HCT116 (cell line): Measurements from ENCODE around the gene FAM111A. TPM values are rescaled to one million over a fixed set of nuclear protein-coding genes. Genes with fewer than 3 reads are reported as not detected.
A peak's percentile ranks its signal among the peaks of the same experiment; 100 is the strongest.

ENCODE experiments used
- ATAC-seq: fragments of 200-7000 bp; cut with Tn5 transposase; 2 replicates; pipeline ENCODE4 v1.9.1; 2020; ENCODE audit warnings: mild to moderate bottlenecking, moderate library complexity
- BruUV-seq: library from RNA; stranded (reverse); fragments of 400-500 nt; replicated peaks from 2 replicates; lab custom pipeline; 2021; lab: Mats Ljungman, UMichigan
- CTCF ChIA-PET: fragments of 300-600 bp; sonication (Branson Sonifier 250); formaldehyde crosslinking; loops from one replicate; lab custom pipeline; 2021; ENCODE audit warnings: antibody characterized with exemption; lab: Charles Lee
- POLR2A ChIA-PET: fragments of 300-600, 350-600 bp; sonication (Branson Sonifier 250); formaldehyde crosslinking; loops from one replicate; lab custom pipeline; 2021; ENCODE audit warnings: antibody characterized with exemption; lab: Charles Lee
- RAD21 ChIA-PET, 2 experiments: fragments of 300-600 bp; sonication (Branson Sonifier 250); formaldehyde crosslinking; loops; one replicate each; lab custom pipeline; 2023; ENCODE audit warnings: low total read pairs in 2 of 2; ENCODE audit not compliant: uncharacterized antibody in 2 of 2, unreplicated experiment in 2 of 2, low non-redundant PET in 1 of 2; lab: Charles Lee
- DNase-seq: peaks from one replicate; pipeline ENCODE4 v3.0.0-alpha.2; 2010; ENCODE audit warnings: low read depth, low spot score
- H2AFZ ChIP-seq: fragments of 200-600 bp; shearing (Covaris generic), sonication (generic); 2 replicates; pipeline ENCODE4 v1.6.1; 2017; ENCODE audit warnings: low read depth, mixed run types, mixed read lengths, antibody characterized with exemption, low read length; ENCODE audit not compliant: poor library complexity, severe bottlenecking
- H3K27ac ChIP-seq: 2 replicates; pipeline ENCODE4 v1.5.1; 2012; ENCODE audit warnings: low read depth, low read length
- H3K27me3 ChIP-seq: fragments of 200-600 bp; sonication (generic); 2 replicates; pipeline ENCODE4 v1.6.1; 2016; ENCODE audit warnings: mixed run types, low read length, mixed read lengths; ENCODE audit not compliant: insufficient read depth
- H3K36me3 ChIP-seq, 2 experiments: fragments of 200-500 bp in 1 of 2; fragments of 200-600 bp in 1 of 2; sonication (Bioruptor generic) in 1 of 2; sonication (generic) in 1 of 2; 2 replicates each; pipeline versions ENCODE4 v1.5.1 to v1.6.1; 2014 to 2016; ENCODE audit warnings: low read length in 2 of 2, inconsistent platforms in 1 of 2, mixed read lengths in 1 of 2, mixed run types in 1 of 2; ENCODE audit not compliant: insufficient read depth in 2 of 2, control insufficient read depth in 1 of 2
- H3K4me1 ChIP-seq, 2 experiments: fragments of 200-600 bp in 1 of 2; sonication (generic) in 1 of 2; 2 replicates each; pipeline versions ENCODE4 v1.5.1 to v1.6.1; 2012 to 2017; ENCODE audit warnings: low read length in 2 of 2, inconsistent platforms in 1 of 2, mild to moderate bottlenecking in 1 of 2, mixed read lengths in 1 of 2, mixed run types in 1 of 2, moderate library complexity in 1 of 2; ENCODE audit not compliant: insufficient read depth in 2 of 2, control insufficient read depth in 1 of 2
- H3K4me2 ChIP-seq: fragments of 200-600 bp; sonication (generic); 2 replicates; pipeline ENCODE4 v1.6.1; 2017; ENCODE audit warnings: mixed run types, low read length, mixed read lengths
- H3K4me3 ChIP-seq, 2 experiments: fragments of 200-600 bp in 1 of 2; sonication (generic) in 1 of 2; replicated peaks in 1 of 2; 2 replicates each; pipeline ENCODE4 v1.5.1; 2011 to 2016; ENCODE audit warnings: low read length in 2 of 2, control low read depth in 1 of 2, low read depth in 1 of 2, mild to moderate bottlenecking in 1 of 2, mixed read lengths in 1 of 2, mixed run types in 1 of 2
- H3K79me2 ChIP-seq: fragments of 200-600 bp; sonication (generic); 2 replicates; pipeline ENCODE4 v1.6.1; 2017; ENCODE audit warnings: mild to moderate bottlenecking, mixed run types, low read length, moderate library complexity, mixed read lengths; ENCODE audit not compliant: insufficient read depth
- H3K9ac ChIP-seq: fragments of 200-600 bp; sonication (generic); 2 replicates; pipeline ENCODE4 v1.6.1; 2016; ENCODE audit warnings: low read length, mixed read lengths
- H3K9me2 ChIP-seq: fragments of 200-600 bp; sonication (generic), shearing (Covaris generic); 2 replicates; pipeline ENCODE4 v1.6.1; 2017; ENCODE audit warnings: mixed run types, mild to moderate bottlenecking, moderate library complexity; ENCODE audit not compliant: insufficient read depth
- H3K9me3 ChIP-seq, 2 experiments: fragments of 200-500 bp in 1 of 2; fragments of 200-600 bp in 1 of 2; sonication (Bioruptor generic) in 1 of 2; sonication (generic) in 1 of 2; 2 replicates each; pipeline ENCODE4 v1.6.1; 2014 to 2017; ENCODE audit warnings: low read length in 2 of 2, mixed read lengths in 2 of 2, inconsistent platforms in 1 of 2, low read depth in 1 of 2, mild to moderate bottlenecking in 1 of 2, mixed run types in 1 of 2, moderate library complexity in 1 of 2; ENCODE audit not compliant: control insufficient read depth in 1 of 2, insufficient read depth in 1 of 2
- H4K20me1 ChIP-seq: fragments of 200-600 bp; sonication (generic), shearing (Covaris generic); 2 replicates; pipeline ENCODE4 v1.6.1; 2017; ENCODE audit warnings: mixed run types, mild to moderate bottlenecking, moderate library complexity; ENCODE audit not compliant: insufficient read depth
- CEBPB ChIP-seq: IDR thresholded peaks from 2 replicates; pipeline ENCODE4 v1.6.1; 2012; ENCODE audit warnings: low read depth
- ELF1 ChIP-seq: IDR thresholded peaks from 2 replicates; pipeline ENCODE4 v1.6.1; 2012; ENCODE audit warnings: low read depth, borderline replicate concordance
- EZH2phosphoT487 ChIP-seq: fragments of 200-600 bp; IDR thresholded peaks from 2 replicates; pipeline ENCODE4 v1.6.1; 2018; ENCODE audit warnings: antibody characterized with exemption, borderline replicate concordance
- FOSL1 ChIP-seq: IDR thresholded peaks from 2 replicates; pipeline ENCODE4 v1.6.1; 2012; ENCODE audit warnings: low read depth
- POLR2AphosphoS5 ChIP-seq: IDR thresholded peaks from 2 replicates; pipeline ENCODE4 v1.6.1; 2011; ENCODE audit warnings: mild to moderate bottlenecking, low read depth, low read length, moderate library complexity
- SP1 ChIP-seq: IDR thresholded peaks from 2 replicates; pipeline ENCODE4 v1.6.1; 2012; ENCODE audit warnings: low read depth
- SRF ChIP-seq: IDR thresholded peaks from 2 replicates; pipeline ENCODE4 v1.6.1; 2012; ENCODE audit warnings: low read depth
- TCF7L2 ChIP-seq: IDR thresholded peaks from 2 replicates; pipeline ENCODE4 v1.7.0; 2011; ENCODE audit warnings: borderline replicate concordance, inconsistent platforms; ENCODE audit not compliant: insufficient read depth, insufficient read length; ENCODE audit errors: extremely low read depth
- intact Hi-C: fragments of 100-400 bp; cut with micrococcal nuclease; formaldehyde crosslinking; loops from 2 replicates; pipeline ENCODE4 v1.10.0; 2022
- total RNA-seq: library from RNA; stranded (reverse); gene quantifications from one replicate; pipeline ENCODE4 v1.2.1, GENCODE V29; 2021; ENCODE audit not compliant: unreplicated experiment
- TF ChIP-seq, protein P1 (sequence below): IDR thresholded peaks from 2 replicates; pipeline ENCODE4 v1.6.1; 2012; ENCODE audit warnings: low read depth

The FAM111A gene
- total RNA-seq, 1 experiment from 2014 or later, result 30.3 TPM

DNA sequence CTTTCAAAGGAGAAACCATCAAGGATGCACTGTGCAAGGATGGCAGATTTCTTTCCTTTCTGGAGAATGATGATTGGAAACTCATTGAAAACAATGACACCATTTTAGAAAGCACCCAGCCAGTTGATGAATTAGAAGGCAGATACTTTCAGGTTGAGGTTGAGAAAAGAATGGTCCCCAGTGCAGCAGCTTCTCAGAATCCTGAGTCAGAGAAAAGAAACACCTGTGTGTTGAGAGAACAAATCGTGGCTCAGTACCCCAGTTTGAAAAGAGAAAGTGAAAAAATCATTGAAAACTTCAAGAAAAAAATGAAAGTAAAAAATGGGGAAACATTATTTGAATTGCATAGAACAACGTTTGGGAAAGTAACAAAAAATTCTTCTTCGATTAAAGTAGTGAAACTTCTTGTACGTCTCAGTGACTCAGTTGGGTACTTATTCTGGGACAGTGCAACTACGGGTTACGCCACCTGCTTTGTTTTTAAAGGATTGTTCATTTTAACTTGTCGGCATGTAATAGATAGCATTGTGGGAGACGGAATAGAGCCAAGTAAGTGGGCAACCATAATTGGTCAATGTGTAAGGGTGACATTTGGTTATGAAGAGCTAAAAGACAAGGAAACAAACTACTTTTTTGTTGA lies 9.8 kb downstream of the FAM111A start:
- ATAC-seq, result no peak
- POLR2A ChIA-PET, result no interaction called here
- Histone ChIP-seq H3K4me2 (no peak overlapping the region), H4K20me1 (no peaks in the 10 kb centered on the region), H3K27me3 (no peaks in the 10 kb centered on the region), H3K27ac (no peak overlapping the region), H3K9ac (no peak overlapping the region), H3K9me2 (no peaks in the 10 kb centered on the region), H3K9me3 (no peaks in the 10 kb centered on the region), H2AFZ (no peak overlapping the region), H3K4me1 (no peaks in the 10 kb centered on the region), H3K79me2 (no peaks in the 10 kb centered on the region), H3K4me3 (no peak overlapping the region), H3K36me3 (peaks cover 3 to 19% of the 10 kb centered on the region in 2 experiments)
- RAD21 ChIA-PET, result no interaction called here
- CTCF ChIA-PET, result no interaction called here
- TF ChIP-seq CEBPB (no peak), SRF (no peak), ELF1 (no peak)
- TF ChIP-seq, protein P1, sequence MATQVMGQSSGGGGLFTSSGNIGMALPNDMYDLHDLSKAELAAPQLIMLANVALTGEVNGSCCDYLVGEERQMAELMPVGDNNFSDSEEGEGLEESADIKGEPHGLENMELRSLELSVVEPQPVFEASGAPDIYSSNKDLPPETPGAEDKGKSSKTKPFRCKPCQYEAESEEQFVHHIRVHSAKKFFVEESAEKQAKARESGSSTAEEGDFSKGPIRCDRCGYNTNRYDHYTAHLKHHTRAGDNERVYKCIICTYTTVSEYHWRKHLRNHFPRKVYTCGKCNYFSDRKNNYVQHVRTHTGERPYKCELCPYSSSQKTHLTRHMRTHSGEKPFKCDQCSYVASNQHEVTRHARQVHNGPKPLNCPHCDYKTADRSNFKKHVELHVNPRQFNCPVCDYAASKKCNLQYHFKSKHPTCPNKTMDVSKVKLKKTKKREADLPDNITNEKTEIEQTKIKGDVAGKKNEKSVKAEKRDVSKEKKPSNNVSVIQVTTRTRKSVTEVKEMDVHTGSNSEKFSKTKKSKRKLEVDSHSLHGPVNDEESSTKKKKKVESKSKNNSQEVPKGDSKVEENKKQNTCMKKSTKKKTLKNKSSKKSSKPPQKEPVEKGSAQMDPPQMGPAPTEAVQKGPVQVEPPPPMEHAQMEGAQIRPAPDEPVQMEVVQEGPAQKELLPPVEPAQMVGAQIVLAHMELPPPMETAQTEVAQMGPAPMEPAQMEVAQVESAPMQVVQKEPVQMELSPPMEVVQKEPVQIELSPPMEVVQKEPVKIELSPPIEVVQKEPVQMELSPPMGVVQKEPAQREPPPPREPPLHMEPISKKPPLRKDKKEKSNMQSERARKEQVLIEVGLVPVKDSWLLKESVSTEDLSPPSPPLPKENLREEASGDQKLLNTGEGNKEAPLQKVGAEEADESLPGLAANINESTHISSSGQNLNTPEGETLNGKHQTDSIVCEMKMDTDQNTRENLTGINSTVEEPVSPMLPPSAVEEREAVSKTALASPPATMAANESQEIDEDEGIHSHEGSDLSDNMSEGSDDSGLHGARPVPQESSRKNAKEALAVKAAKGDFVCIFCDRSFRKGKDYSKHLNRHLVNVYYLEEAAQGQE, result no peak
- intact Hi-C loops, result no loop called here
- no TSS peak for BruUV-seq
- no peak for DNase-seq

DNA sequence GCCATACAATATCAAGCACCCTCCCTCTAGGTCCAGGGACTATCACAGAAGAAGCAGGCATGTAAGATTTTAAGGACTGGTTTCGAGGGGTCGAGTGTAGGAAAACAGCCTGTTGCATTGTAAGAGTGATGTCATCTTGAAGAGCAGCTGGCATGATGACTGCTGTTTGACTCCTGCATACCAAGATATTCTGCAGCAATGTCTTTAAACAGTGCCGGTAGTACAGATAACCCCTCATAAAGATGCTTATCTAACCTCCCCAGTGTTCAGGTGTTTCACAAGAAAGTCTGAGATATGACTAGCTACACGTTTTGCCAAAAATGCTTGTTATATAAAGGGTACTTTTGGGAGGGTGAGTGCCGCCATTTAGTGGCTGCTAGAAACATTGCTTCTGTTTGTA lies 12.0 kb downstream of the FAM111A start:
- Histone ChIP-seq H3K79me2 (no peaks in the 10 kb centered on the region), H3K27ac (no peak overlapping the region), H3K9me2 (no peaks in the 10 kb centered on the region), H3K4me2 (no peak overlapping the region), H3K4me3 (no peak overlapping the region), H3K9ac (no peak overlapping the region), H3K4me1 (no peaks in the 10 kb centered on the region), H3K27me3 (no peaks in the 10 kb centered on the region), H2AFZ (no peak overlapping the region), H3K9me3 (no peaks in the 10 kb centered on the region), H4K20me1 (no peaks in the 10 kb centered on the region), H3K36me3 (peaks cover 3 to 8% of the 10 kb centered on the region in 2 experiments; a peak in 1 of 4 replicates)
- BruUV-seq, result TSS peak; percentile 26
- RAD21 ChIA-PET, result no interaction called here
- intact Hi-C loops, result no loop called here
- no peak for DNase-seq
- POLR2A ChIA-PET, result no interaction called here
- ATAC-seq, result no peak
- CTCF ChIA-PET, result no interaction called here
- TF ChIP-seq EZH2phosphoT487 (no peak), TCF7L2 (no peak), POLR2AphosphoS5 (no peak), FOSL1 (no peak), SP1 (no peak)
- TF ChIP-seq, protein P1, result no peak
